MCF 10A (cell line): ENCODE data around the gene QSOX2. TPM values are rescaled to one million over a fixed set of nuclear protein-coding genes. Genes with fewer than 3 reads are reported as not detected.

ENCODE experiments used
- BruUV-seq: library from RNA; stranded (reverse); fragments of 400-500 nt; replicated peaks from 2 replicates; lab custom pipeline; 2021; lab: Mats Ljungman, UMichigan
- CTCF ChIA-PET: fragments of 300-600 bp; sonication (Branson Sonifier 250); formaldehyde crosslinking; extraction: SDS; loops from one replicate; lab custom pipeline; 2021; ENCODE audit warnings: antibody characterized with exemption, inconsistent platforms; lab: Yijun Ruan, JAX
- POLR2A ChIA-PET: fragments of 300-600, 350-650 bp; sonication (Branson Sonifier 250); formaldehyde crosslinking; extraction: SDS; loops from one replicate; lab custom pipeline; 2020; ENCODE audit warnings: antibody characterized with exemption, inconsistent platforms; lab: Yijun Ruan, JAX
- DNase-seq: peaks from one replicate; pipeline ENCODE4 v3.0.0-alpha.2; 2018; ENCODE audit not compliant: unreplicated experiment
- H3K27ac Mint-ChIP-seq: one replicate; pipeline ENCODE4 v1.8.0; 2022; ENCODE audit warnings: mild to moderate bottlenecking, low read depth, mixed read lengths; ENCODE audit not compliant: unreplicated experiment
- H3K27me3 Mint-ChIP-seq: one replicate; pipeline ENCODE4 v1.8.0; 2022; ENCODE audit warnings: mixed read lengths; ENCODE audit not compliant: insufficient read depth, unreplicated experiment
- H3K36me3 Mint-ChIP-seq: one replicate; pipeline ENCODE4 v1.8.0; 2022; ENCODE audit warnings: mild to moderate bottlenecking, moderate library complexity, mixed read lengths; ENCODE audit not compliant: insufficient read depth, unreplicated experiment
- H3K4me1 Mint-ChIP-seq: one replicate; pipeline ENCODE4 v1.8.0; 2022; ENCODE audit warnings: mixed read lengths; ENCODE audit not compliant: insufficient read depth, unreplicated experiment
- H3K4me3 Mint-ChIP-seq: one replicate; pipeline ENCODE4 v1.8.0; 2022; ENCODE audit warnings: mild to moderate bottlenecking, moderate library complexity, mixed read lengths; ENCODE audit not compliant: unreplicated experiment
- H3K9me3 Mint-ChIP-seq: one replicate; pipeline ENCODE4 v1.8.0; 2022; ENCODE audit warnings: mixed read lengths; ENCODE audit not compliant: unreplicated experiment
- CTCF ChIP-seq: fragments of 200-600 bp; IDR thresholded peaks from one replicate; pipeline ENCODE4 v1.8.0; 2022; ENCODE audit warnings: antibody characterized with exemption, mild to moderate bottlenecking; ENCODE audit not compliant: unreplicated experiment
- intact Hi-C: fragments of 100-400 bp; cut with micrococcal nuclease; formaldehyde crosslinking; loops from 2 replicates; pipeline ENCODE4 v1.14.1; 2022
- total RNA-seq: library from RNA; stranded (reverse); gene quantifications from 2 replicates; pipeline ENCODE4 v1.2.3, GENCODE V29; 2022

The QSOX2 gene
- total RNA-seq, 1 experiment from 2014 or later, result 27.7 TPM

- ChIA-PET CTCF (no interaction called here), POLR2A (no interaction called here)
- BruUV-seq, result no TSS peak
- peaks cover 11% of the 10 kb centered on the region for H3K4me1 Mint-ChIP-seq
- no peak overlapping the region for H3K4me3 Mint-ChIP-seq
- peaks cover 40% of the 10 kb centered on the region for H3K27me3 Mint-ChIP-seq
- intact Hi-C loops, result no loop called here
- no peak for DNase-seq
- TF ChIP-seq CTCF, result no peak
- no peaks in the 10 kb centered on the region for H3K36me3 Mint-ChIP-seq
- no peaks in the 10 kb centered on the region for H3K9me3 Mint-ChIP-seq
- no peak overlapping the region for H3K27ac Mint-ChIP-seq
Measured at GRCh38 chr9:136191960-136192286, 53.7 kb downstream of the QSOX2 start.

- H3K27ac Mint-ChIP-seq, result no peak overlapping the region
- H3K9me3 Mint-ChIP-seq, result no peaks in the 10 kb centered on the region
- CTCF ChIA-PET, result no interaction called here
- H3K27me3 Mint-ChIP-seq, result peaks cover 40% of the 10 kb centered on the region
- DNase-seq, result no peak
- peaks cover 6% of the 10 kb centered on the region for H3K4me1 Mint-ChIP-seq
- intact Hi-C loops, result no loop called here
- no peaks in the 10 kb centered on the region for H3K36me3 Mint-ChIP-seq
- TF ChIP-seq CTCF, result no peak
- BruUV-seq, result no TSS peak
- H3K4me3 Mint-ChIP-seq, result no peak overlapping the region
- POLR2A ChIA-PET, result no interaction called here
Measured at GRCh38 chr9:136191099-136191959, 54.3 kb downstream of the QSOX2 start.

- no peak for DNase-seq
- Mint-ChIP-seq H3K27me3 (peaks cover 34% of the 10 kb centered on the region), H3K27ac (no peak overlapping the region), H3K9me3 (no peaks in the 10 kb centered on the region), H3K36me3 (no peaks in the 10 kb centered on the region), H3K4me3 (no peak overlapping the region), H3K4me1 (no peaks in the 10 kb centered on the region)
- no TSS peak for BruUV-seq
- ChIA-PET CTCF (no interaction called here), POLR2A (no interaction called here)
- TF ChIP-seq CTCF, result no peak
- intact Hi-C loops, result no loop called here
Measured at GRCh38 chr9:136190656-136191055, 55.0 kb downstream of the QSOX2 start.

- peaks cover 36% of the 10 kb centered on the region for H3K27me3 Mint-ChIP-seq
- H3K4me1 Mint-ChIP-seq, result no peaks in the 10 kb centered on the region
- DNase-seq, result no peak
- intact Hi-C loops, result no loop called here
- H3K4me3 Mint-ChIP-seq, result no peak overlapping the region
- H3K27ac Mint-ChIP-seq, result no peak overlapping the region
- ChIA-PET CTCF (no interaction called here), POLR2A (no interaction called here)
- BruUV-seq, result no TSS peak
- H3K9me3 Mint-ChIP-seq, result no peaks in the 10 kb centered on the region
- no peak for TF ChIP-seq CTCF
- no peaks in the 10 kb centered on the region for H3K36me3 Mint-ChIP-seq
Measured at GRCh38 chr9:136190237-136190601, 55.4 kb downstream of the QSOX2 start.
